Muscle of leg (tissue), 16 donors: ENCODE measurements around the gene GALNT18. TPM values are rescaled to one million over a fixed set of nuclear protein-coding genes. Genes with fewer than 3 reads are reported as not detected.

Experiments
- DNase-seq: peaks from one replicate; pipeline ENCODE4 v3.0.0; 2013
- H3K27ac ChIP-seq: one replicate; pipeline ENCODE4 v1.5.1; 2013; ENCODE audit warnings: mild to moderate bottlenecking, low read length, control low read depth
- H3K27me3 ChIP-seq: one replicate; pipeline ENCODE4 v1.6.1; 2013; ENCODE audit warnings: low read length; ENCODE audit not compliant: control insufficient read depth, insufficient read depth
- H3K36me3 ChIP-seq: one replicate; pipeline ENCODE4 v1.6.1; 2013; ENCODE audit warnings: low read length; ENCODE audit not compliant: control insufficient read depth, insufficient read depth
- H3K4me1 ChIP-seq: one replicate; pipeline ENCODE4 v1.6.1; 2013; ENCODE audit warnings: low read length; ENCODE audit not compliant: control insufficient read depth, insufficient read depth
- H3K4me3 ChIP-seq: one replicate; pipeline ENCODE4 v1.5.1; 2013; ENCODE audit warnings: low read length, control low read depth
- H3K9me3 ChIP-seq: replicated peaks from 2 replicates; pipeline ENCODE4 v1.6.1; 2013; ENCODE audit warnings: low read depth, low read length; ENCODE audit not compliant: control insufficient read depth
- WGBS: methylation state at CpG from one replicate; pipeline ENCODE4 v1.1.5; 2013; ENCODE audit warnings: missing lambda C conversion rate; ENCODE audit not compliant: insufficient coverage; 5-methylcytosine and 5-hydroxymethylcytosine counted together
- long read RNA-seq, 11 donors: transcript quantifications; one replicate each; lab custom pipeline, GENCODE V29; 2026
- polyA plus RNA-seq, 8 donors: library from polyadenylated mRNA; unstranded; fragments of 120-200 nt; gene quantifications; one replicate each; pipeline versions ENCODE4 v1.2.1 to v1.2.3, GENCODE V29; 2013; ENCODE audit warnings: inconsistent platforms in 1 of 8, low replicate concordance in 1 of 8; ENCODE audit not compliant: insufficient read length in 8 of 8, insufficient read depth in 1 of 8
- total RNA-seq: library from RNA; stranded (reverse); fragments of 120-200 nt; gene quantifications from one replicate; pipeline ENCODE4 v1.2.4, GENCODE V29; 2013

The GALNT18 gene
- total RNA-seq (17.7 TPM), polyA plus RNA-seq (10 to 100 TPM in 6 of 8 donors, 1 to 10 TPM in 2; 7.7 to 17.6 (median 11.3) TPM)
- long read RNA-seq, donor 1, partial matches to known transcripts = 0 of 2 reads
- long read RNA-seq, donor 1, other reads (novel, unspliced or antisense) = 0 of 2 reads
- long read RNA-seq, donor 2 = 0 reads
- long read RNA-seq, donor 3, partial matches to known transcripts = 0 of 2 reads
- long read RNA-seq, donor 3, other reads (novel, unspliced or antisense) = 0 of 2 reads
- long read RNA-seq, donor 4, partial matches to known transcripts = 0 of 2 reads
- long read RNA-seq, donor 4, other reads (novel, unspliced or antisense) = 0 of 2 reads
- long read RNA-seq, donor 5, transcript GALNT18-201 (11 exons, 2,504 nt) = major isoform, 12 of 12 reads
- long read RNA-seq, donor 5, partial matches to known transcripts = 0 of 12 reads
- long read RNA-seq, donor 5, other reads (novel, unspliced or antisense) = 0 of 12 reads
- long read RNA-seq, donor 6, transcript GALNT18-201 (11 exons, 2,504 nt) = major isoform, 6 of 6 reads
- long read RNA-seq, donor 6, partial matches to known transcripts = 0 of 6 reads
- long read RNA-seq, donor 6, other reads (novel, unspliced or antisense) = 0 of 6 reads
- long read RNA-seq, donor 7, transcript GALNT18-201 (11 exons, 2,504 nt) = major isoform, 6 of 6 reads
- long read RNA-seq, donor 7, partial matches to known transcripts = 0 of 6 reads
- long read RNA-seq, donor 7, other reads (novel, unspliced or antisense) = 0 of 6 reads
- long read RNA-seq, donor 8, partial matches to known transcripts = 0 of 1 reads
- long read RNA-seq, donor 8, other reads (novel, unspliced or antisense) = 0 of 1 reads
- long read RNA-seq, donor 9 = 0 reads
- long read RNA-seq, donor 10, partial matches to known transcripts = 0 of 3 reads
- long read RNA-seq, donor 10, other reads (novel, unspliced or antisense) = 0 of 3 reads
- long read RNA-seq, donor 11, transcript GALNT18-201 (11 exons, 2,504 nt) = major isoform, 5 of 5 reads
- long read RNA-seq, donor 11, partial matches to known transcripts = 0 of 5 reads
- long read RNA-seq, donor 11, other reads (novel, unspliced or antisense) = 0 of 5 reads

GRCh38 chr11:11621573-11622339 is at the start of gene GALNT18:
Gene GALNT18, minus strand, starts transcription at chr11:11622005.
- Histone ChIP-seq H3K27me3 (peaks cover 24% of the 10 kb centered on the region), H3K4me1 (peaks cover 25% of the 10 kb centered on the region), H3K27ac (peak within 1 kb of the TSS; percentile 54), H3K4me3 (peak within 1 kb of the TSS; percentile 58), H3K36me3 (no peaks in the 10 kb centered on the region), H3K9me3 (no peaks in the 10 kb centered on the region)
- DNase-seq = peak; percentile 98
- under 1% methylated on average over 70 of the region's 71 CpGs for WGBS

GRCh38 chr11:11670574-11670973 is 48.8 kb upstream of the GALNT18 start:
- H3K36me3 ChIP-seq = no peaks in the 10 kb centered on the region
- H3K27ac ChIP-seq = no peak overlapping the region
- H3K4me1 ChIP-seq = no peaks in the 10 kb centered on the region
- H3K9me3 ChIP-seq = peaks cover 3% of the 10 kb centered on the region
- H3K4me3 ChIP-seq = no peak overlapping the region
- DNase-seq = no peak
- H3K27me3 ChIP-seq = peaks cover 6% of the 10 kb centered on the region
- WGBS = 40% methylated on average over 5 of the region's 5 CpGs

- Histone ChIP-seq H3K27me3 (peaks cover 12% of the 10 kb centered on the region), H3K4me1 (peaks cover 4% of the 10 kb centered on the region), H3K36me3 (no peaks in the 10 kb centered on the region), H3K4me3 (no peak overlapping the region), H3K9me3 (peaks cover 3% of the 10 kb centered on the region), H3K27ac (no peak overlapping the region)
- no peak for DNase-seq
- WGBS = 4% methylated on average over 3 of the region's 5 CpGs
Measured at GRCh38 chr11:11669233-11669846, 47.5 kb upstream of the GALNT18 start.

GRCh38 chr11:11668781-11669180 is 47.0 kb upstream of the GALNT18 start:
- H3K36me3 ChIP-seq = no peaks in the 10 kb centered on the region
- 51% methylated on average over 3 of the region's 5 CpGs for WGBS
- no peak for DNase-seq

GRCh38 chr11:11668274-11668673 is 46.5 kb upstream of the GALNT18 start:
- Histone ChIP-seq H3K4me3 (no peak overlapping the region), H3K4me1 (peaks cover 7% of the 10 kb centered on the region), H3K9me3 (peaks cover 3% of the 10 kb centered on the region), H3K27me3 (peaks cover 19% of the 10 kb centered on the region), H3K27ac (no peak overlapping the region), H3K36me3 (no peaks in the 10 kb centered on the region)
- no CpG with 5 or more reads among the region's 3 CpGs for WGBS
- DNase-seq = no peak

More at GRCh38 chr11:11668781-11669180, 47.0 kb upstream of the GALNT18 start:
- Histone ChIP-seq H3K4me3 (no peak overlapping the region), H3K9me3 (peaks cover 3% of the 10 kb centered on the region), H3K27ac (no peak overlapping the region), H3K27me3 (peaks cover 17% of the 10 kb centered on the region), H3K4me1 (peaks cover 5% of the 10 kb centered on the region)

- DNase-seq = no peak
- WGBS = 83% methylated on average over 2 of the region's 3 CpGs
- Histone ChIP-seq H3K9me3 (peaks cover 3% of the 10 kb centered on the region), H3K27me3 (peaks cover 19% of the 10 kb centered on the region), H3K27ac (no peak overlapping the region), H3K36me3 (no peaks in the 10 kb centered on the region), H3K4me1 (peaks cover 7% of the 10 kb centered on the region), H3K4me3 (no peak overlapping the region)
Measured at GRCh38 chr11:11667056-11667455, 45.3 kb upstream of the GALNT18 start.

- H3K4me1 ChIP-seq = peaks cover 16% of the 10 kb centered on the region
- 100% methylated on average over 1 of the region's 1 CpG for WGBS
Measured at GRCh38 chr11:11665407-11665806, 43.6 kb upstream of the GALNT18 start.

GRCh38 chr11:11663907-11664306 is 42.1 kb upstream of the GALNT18 start:
- 86% methylated on average over 1 of the region's 4 CpGs for WGBS
- H3K4me1 ChIP-seq = peaks cover 24% of the 10 kb centered on the region

More at GRCh38 chr11:11665407-11665806, 43.6 kb upstream of the GALNT18 start:
- peaks cover 23% of the 10 kb centered on the region for H3K27me3 ChIP-seq
- no peak for DNase-seq
- H3K36me3 ChIP-seq = no peaks in the 10 kb centered on the region
- H3K27ac ChIP-seq = no peak overlapping the region
- H3K9me3 ChIP-seq = peaks cover 3% of the 10 kb centered on the region
- no peak overlapping the region for H3K4me3 ChIP-seq

GRCh38 chr11:11662578-11662977 is 40.8 kb upstream of the GALNT18 start:
- H3K9me3 ChIP-seq = peaks cover 3% of the 10 kb centered on the region
- H3K27ac ChIP-seq = no peak overlapping the region
- H3K27me3 ChIP-seq = peaks cover 16% of the 10 kb centered on the region
- H3K4me1 ChIP-seq = peaks cover 25% of the 10 kb centered on the region
- no peak for DNase-seq
- H3K36me3 ChIP-seq = no peaks in the 10 kb centered on the region
- H3K4me3 ChIP-seq = no peak overlapping the region
- WGBS = 83% methylated on average over 1 of the region's 2 CpGs

More at GRCh38 chr11:11663907-11664306, 42.1 kb upstream of the GALNT18 start:
- DNase-seq = no peak
- peaks cover 21% of the 10 kb centered on the region for H3K27me3 ChIP-seq
- H3K27ac ChIP-seq = no peak overlapping the region
- no peaks in the 10 kb centered on the region for H3K36me3 ChIP-seq
- H3K4me3 ChIP-seq = no peak overlapping the region
- peaks cover 3% of the 10 kb centered on the region for H3K9me3 ChIP-seq
